AG20443 (cell line): ENCODE measurements around the gene CEP104.

Source experiments
- DNase-seq: peaks from one replicate; pipeline ENCODE4 v3.0.0; 2012; ENCODE audit warnings: low spot score, mixed read lengths

The CEP104 gene

GRCh38 chr1:3868464-3869006, 11.5 kb upstream of the CEP104 start:
- DNase-seq: no peak

GRCh38 chr1:3865606-3866160, 8.7 kb upstream of the CEP104 start:
- DNase-seq: no peak

- DNase-seq: no peak
Observed at GRCh38 chr1:3864884-3865283, 7.9 kb upstream of the CEP104 start.

- DNase-seq: no peak
Observed at GRCh38 chr1:3863231-3863935, 6.4 kb upstream of the CEP104 start.

- peak; percentile 58 for DNase-seq
Observed at GRCh38 chr1:3858231-3858981, 1.4 kb upstream of the CEP104 start.

- DNase-seq: no peak
Observed at GRCh38 chr1:3857791-3858129, 749 bp upstream of the CEP104 start.

GRCh38 chr1:3852711-3853485, 4.1 kb downstream of the CEP104 start:
- no peak for DNase-seq

- DNase-seq: no peak
Observed at GRCh38 chr1:3852091-3852490, 4.9 kb downstream of the CEP104 start.

GRCh38 chr1:3851292-3851691, 5.7 kb downstream of the CEP104 start:
- no peak for DNase-seq

- no peak for DNase-seq
Observed at GRCh38 chr1:3850857-3851256, 6.2 kb downstream of the CEP104 start.

GRCh38 chr1:3847081-3847480, 9.9 kb downstream of the CEP104 start:
- DNase-seq: no peak

- no peak for DNase-seq
Observed at GRCh38 chr1:3846541-3846940, 10.5 kb downstream of the CEP104 start.

- DNase-seq: no peak
Observed at GRCh38 chr1:3842912-3843311, 14.1 kb downstream of the CEP104 start.

GRCh38 chr1:3841491-3841890, 15.5 kb downstream of the CEP104 start:
- no peak for DNase-seq

GRCh38 chr1:3838788-3839187, 18.2 kb downstream of the CEP104 start:
- DNase-seq: no peak

GRCh38 chr1:3837685-3838084, 19.3 kb downstream of the CEP104 start:
- no peak for DNase-seq

GRCh38 chr1:3837200-3837599, 19.8 kb downstream of the CEP104 start:
- DNase-seq: no peak

- DNase-seq: no peak
Observed at GRCh38 chr1:3836421-3836820, 20.6 kb downstream of the CEP104 start.

- DNase-seq: no peak
Observed at GRCh38 chr1:3834701-3835100, 22.3 kb downstream of the CEP104 start.

GRCh38 chr1:3831689-3832088, 25.3 kb downstream of the CEP104 start:
- peak; percentile 67 for DNase-seq

GRCh38 chr1:3828391-3828790, 28.6 kb downstream of the CEP104 start:
- DNase-seq: no peak

GRCh38 chr1:3827813-3828307, 29.2 kb downstream of the CEP104 start:
- no peak for DNase-seq
